ENCODE results near the gene CCDC174.

The CCDC174 gene

DNA sequence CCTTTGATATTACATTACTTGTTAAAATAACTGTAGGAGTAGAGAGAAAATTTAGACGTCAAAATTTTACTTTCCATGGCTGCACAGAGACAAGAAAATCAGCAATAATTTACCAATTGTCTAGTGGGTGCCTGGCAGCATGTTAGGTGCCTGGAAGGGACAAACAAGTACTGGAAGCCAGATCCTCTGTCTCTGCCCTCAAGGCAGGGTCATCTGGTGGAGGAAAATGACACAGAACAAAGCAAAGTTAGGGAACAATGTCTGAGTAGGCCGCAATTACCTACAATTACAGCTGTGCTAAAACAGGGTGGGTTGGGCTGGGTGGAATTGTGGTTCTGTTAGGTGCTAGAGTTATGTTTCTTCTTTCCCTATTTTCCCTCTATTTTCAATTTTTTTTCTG, 7.4 kb downstream of the CCDC174 start:
- DNase-seq: no peak

- DNase-seq: no peak
Observed at GRCh38 chr3:14660942-14661341, 9.4 kb downstream of the CCDC174 start.

DNA sequence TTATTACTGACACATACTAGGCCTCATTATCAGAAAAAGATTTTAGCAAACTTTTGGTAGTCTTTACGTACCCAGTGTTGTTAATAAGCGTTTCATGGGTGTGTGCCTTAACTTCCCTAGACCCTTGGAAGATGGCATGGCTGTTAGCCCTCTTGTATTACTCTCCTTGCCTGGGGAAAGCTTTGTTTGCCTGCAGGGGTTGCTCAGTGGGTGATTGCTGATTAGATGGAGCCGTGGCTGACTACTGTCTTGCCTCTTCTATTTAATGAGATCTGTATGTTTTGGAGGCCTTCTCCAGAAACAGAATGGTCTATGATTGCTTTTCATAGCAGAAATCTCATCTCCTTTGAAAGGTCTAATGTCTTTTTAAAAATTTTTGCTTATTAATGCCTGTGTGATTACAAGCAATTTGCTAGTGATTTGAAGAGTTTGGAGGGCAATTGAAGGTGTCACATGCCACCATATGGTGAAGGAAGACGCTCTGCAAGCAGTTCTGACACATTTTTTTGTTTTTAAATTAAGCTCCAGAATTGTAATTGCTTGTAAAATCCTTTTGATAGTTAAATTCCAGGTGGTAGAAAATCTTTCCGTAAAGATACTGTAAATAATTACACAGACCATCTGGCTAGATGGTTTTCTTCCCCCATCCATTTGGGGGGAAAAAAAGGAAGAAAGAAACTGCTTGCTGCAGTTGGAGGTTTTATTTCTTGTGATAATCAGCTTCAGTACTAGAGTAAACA, 12.0 kb downstream of the CCDC174 start:
- no peak for DNase-seq

DNA sequence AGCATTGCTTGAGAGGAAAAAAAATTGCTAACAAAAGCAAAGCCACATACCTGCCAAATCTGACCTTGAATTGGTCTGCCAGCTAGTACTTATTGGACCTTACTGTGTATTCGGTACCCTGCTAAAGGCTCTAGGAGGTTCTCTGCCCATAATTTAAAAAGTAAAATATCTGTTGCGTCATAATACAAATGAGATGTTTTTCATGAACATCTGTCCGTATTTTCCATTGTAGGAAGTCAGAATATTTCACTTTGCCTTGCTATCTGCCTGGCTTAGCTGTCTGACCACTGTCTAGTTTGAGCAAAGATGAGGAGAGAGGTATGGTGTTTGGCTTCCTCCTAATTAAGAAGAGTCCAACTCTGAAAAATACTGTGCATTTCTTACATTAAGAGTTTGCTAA, 12.6 kb downstream of the CCDC174 start:
- DNase-seq: no peak

- no peak for DNase-seq
Observed at GRCh38 chr3:14672588-14672987, 21.0 kb downstream of the CCDC174 start.

DNA sequence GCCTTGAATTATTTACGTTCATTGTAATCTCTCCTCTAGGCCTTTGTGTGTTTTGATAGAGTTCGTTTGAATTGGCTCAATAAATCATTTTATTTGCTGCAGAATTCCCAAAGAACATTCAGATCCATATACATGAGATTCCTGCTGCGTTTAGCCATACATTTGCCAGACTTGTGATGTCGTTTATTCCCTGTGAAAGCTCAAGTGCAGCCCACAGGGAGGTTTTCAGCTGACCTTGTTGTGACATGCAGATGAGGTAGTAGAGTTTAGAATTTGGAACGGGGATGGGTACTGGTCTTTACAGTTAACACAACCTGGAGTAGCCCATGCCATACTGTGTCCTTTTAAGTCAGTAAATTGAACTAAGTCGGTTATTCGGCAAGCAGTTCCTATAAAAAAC, 23.3 kb downstream of the CCDC174 start, which contains the start of gene C3orf20:
TSS of gene C3orf20 (plus strand) at position 301 of the 400 bp plus-strand sequence. CDS start 7,573 bp downstream, outside the sequence.
- no peak for DNase-seq

DNA sequence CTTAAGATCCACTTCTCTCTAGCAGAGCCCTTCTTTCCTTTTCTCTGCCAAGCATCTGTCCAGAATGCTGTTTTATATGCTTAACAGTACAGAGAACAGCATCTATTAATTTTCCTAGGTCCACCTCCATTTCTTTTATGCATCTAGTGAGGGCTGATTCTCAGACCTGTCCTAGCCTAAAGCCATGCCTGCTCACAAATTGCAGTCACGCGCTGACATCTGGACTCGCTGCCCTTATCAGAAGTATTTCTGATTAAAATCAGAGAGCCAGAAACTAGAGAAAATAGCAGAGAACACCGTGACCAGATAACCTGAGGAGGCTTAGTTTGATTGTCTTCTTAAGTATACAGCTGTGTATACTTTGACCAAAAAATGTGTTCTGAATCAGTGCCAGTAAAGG, 25.3 kb downstream of the CCDC174 start:
- DNase-seq: no peak

DNA sequence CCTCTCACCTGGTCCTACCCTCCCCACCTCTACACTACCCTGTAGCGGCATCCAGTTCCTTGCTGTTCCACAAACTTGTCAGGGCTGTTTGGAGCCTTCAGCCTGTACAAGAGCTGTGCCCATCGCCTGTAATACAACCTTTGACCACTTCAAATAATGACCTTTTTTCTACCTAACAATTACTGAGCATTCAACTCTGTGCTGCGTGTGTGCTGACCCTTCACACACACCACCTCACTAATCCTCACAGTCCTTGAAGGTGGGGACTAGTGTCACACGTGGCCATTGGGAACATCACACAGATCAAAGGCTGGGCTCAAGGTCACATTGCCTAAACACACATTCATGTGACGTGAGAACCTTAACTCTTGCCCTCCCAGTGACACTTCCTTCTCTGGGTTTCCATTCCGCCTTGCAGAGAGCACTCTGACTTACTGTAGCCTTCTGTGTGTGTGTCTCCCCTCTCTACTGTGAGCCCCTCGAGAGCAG, 26.5 kb downstream of the CCDC174 start:
- DNase-seq: no peak

- DNase-seq: no peak
Observed at GRCh38 chr3:14680115-14680514, 28.6 kb downstream of the CCDC174 start.

DNA sequence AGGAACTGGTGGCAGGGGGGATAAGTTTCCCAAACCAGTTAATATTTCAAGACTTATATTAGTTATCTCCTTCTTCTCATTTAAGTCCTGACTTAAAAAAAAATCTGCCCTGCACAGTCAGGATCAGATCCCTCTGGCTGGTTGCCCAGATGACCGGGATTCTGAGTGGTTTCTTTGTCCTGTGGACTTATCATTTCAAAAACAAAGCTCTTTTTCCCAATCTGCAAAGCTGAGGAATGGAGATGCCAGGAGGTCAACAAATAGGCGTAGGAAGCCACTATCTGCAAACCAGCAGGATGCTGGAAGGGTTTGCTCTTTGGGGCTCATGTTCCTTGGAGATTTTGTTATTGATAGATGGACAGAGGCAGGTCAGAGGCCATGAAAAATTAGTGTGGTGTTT, 29.2 kb downstream of the CCDC174 start:
- no peak for DNase-seq

DNA sequence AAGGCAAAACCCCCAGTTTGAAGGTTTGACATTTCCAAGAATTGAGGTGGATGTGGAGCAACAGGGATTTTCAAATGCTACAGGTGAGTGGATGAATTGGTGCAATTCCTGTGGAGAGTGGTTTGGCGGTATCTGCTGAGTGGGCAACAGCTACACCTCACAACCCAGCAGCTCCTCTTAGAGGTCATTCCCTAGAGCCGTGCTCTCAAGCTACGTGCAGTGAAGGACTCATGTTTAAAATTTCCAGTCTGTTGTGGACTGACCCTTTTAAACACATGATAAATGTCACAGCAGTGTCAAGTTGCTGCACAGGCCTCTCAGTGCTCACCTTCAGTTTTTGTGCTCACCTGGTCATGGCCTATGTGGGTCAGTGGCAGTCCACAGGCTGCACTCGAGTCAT, 32.9 kb downstream of the CCDC174 start:
- no peak for DNase-seq

- no peak for DNase-seq
Observed at GRCh38 chr3:14685179-14685578, 33.6 kb downstream of the CCDC174 start.

- DNase-seq: no peak
Observed at GRCh38 chr3:14687360-14687759, 35.8 kb downstream of the CCDC174 start.

GRCh38 chr3:14688525-14688924, 37.0 kb downstream of the CCDC174 start:
- DNase-seq: no peak

- DNase-seq: no peak
Observed at GRCh38 chr3:14689247-14689980, 37.9 kb downstream of the CCDC174 start.

GRCh38 chr3:14691239-14691638, 39.7 kb downstream of the CCDC174 start:
- no peak for DNase-seq

DNA sequence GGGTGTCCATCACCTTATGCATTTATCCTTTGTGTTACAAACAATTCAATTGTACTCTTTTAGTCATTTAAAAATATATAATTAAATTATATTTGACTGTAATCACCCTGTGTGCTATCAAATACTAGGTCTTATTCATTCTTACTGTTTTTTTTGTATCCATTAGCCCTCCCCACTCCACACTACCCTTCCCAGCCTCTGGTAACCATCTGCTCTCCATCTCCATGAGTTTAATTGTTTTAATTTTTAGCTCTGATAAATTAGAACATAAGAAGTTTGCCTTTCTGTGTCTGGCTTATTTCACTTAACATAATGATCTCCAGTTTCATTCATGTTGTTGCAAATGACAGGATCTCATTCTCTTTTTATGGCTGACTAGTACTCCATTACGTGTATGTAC, 40.2 kb downstream of the CCDC174 start:
- no peak for DNase-seq

DNA sequence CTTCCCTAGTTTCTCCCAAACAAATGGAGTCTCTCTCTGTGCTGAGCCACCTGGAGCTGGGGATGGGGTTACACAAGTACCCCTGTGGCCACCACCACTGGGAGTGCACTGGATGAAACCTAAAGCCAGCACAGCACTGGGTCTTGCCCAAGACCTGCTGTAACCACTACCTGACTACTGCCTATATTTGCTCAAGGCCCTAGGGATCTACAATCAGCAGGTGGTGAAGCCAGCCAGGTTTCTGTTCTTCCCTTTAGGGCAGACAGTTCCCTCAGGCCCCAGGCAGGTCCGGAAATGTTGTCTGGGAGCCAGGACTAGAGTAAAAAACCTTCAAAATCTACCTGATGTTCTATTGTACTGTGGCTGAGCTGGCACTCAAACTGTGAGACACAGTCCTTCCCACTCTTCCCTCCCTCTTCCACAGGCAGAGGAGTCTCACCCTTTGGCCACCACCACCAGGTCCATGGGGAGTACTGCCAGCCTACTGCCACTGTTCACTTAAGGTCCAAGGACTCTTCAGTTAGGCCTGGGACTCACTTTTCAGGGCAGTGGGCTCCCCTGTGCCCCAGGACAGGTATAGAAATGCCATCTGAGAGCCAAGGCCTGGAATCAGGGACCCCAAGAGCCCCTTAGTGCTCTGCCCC, 47.2 kb downstream of the CCDC174 start:
- DNase-seq: no peak

DNA sequence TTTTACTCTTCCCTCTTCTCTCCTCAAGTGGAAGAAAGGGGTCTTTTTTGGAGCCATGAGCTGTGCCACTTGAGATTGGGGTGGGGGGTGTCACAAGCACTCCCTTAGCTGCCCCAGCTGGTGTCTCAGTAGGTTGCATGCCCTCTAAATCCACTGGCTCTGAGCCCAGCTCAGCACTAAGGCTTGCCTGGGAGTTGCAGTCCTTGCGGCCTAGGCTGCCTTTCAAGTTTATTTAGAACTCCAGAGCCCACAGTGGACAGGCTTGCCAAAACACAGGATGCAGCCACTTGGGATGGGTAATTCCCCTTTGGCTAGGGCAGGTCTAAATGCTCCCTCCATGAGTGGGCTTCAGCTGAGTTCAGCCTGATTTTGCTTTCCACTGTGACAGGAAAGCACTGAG, 48.1 kb downstream of the CCDC174 start:
- no peak for DNase-seq

DNA sequence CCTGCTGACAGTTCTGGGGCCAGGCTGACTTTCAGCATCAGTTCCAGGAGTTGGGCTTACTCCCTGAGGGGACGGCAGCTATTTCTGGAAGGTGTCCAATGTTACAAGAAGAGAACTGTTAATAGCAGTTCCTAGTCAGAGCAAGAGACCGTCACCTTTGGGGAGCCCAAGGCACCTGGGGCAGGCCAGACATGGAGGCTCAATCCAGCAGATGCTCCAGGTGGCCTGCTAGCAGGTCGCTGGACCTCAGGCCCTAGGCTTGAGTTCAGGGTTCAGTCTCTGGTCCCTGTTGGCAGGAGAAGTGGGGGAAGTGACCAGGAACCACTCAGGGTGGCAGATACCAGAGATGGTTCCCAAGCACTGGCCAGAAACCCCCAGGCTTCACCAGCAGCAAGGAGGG, 49.3 kb downstream of the CCDC174 start:
- no peak for DNase-seq

GRCh38 chr3:14701676-14702075, 50.1 kb downstream of the CCDC174 start:
- DNase-seq: no peak

DNA sequence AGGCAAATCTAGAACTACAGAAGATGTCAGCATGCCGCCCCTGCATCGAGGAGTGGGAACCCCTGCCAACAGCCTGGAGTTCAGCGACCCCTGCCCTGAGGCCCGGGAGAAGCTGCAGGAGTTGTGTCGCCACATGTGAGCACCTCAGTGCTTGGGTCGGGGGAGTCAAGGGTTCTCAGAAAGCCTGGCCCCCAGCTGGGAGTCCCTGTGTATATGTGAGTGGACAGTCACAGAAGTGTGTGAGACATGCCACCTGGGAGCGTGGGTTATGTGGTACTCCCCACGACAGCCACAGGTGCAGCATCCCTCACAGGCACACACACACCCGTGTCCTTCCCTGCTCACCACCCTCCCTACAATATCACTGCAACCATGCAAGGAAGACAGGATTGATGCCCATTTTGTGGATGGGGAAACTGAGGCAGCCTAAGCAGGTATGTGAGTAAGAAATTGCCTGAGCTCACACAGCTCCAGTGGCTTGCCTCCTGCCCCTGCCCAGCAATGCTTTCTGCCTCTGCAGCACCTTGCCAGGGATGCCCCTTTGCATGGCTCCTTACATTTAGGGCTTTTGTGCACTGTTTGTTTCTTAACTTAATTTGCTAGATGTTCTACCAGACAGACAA, 51.7 kb downstream of the CCDC174 start:
- DNase-seq: no peak

DNA sequence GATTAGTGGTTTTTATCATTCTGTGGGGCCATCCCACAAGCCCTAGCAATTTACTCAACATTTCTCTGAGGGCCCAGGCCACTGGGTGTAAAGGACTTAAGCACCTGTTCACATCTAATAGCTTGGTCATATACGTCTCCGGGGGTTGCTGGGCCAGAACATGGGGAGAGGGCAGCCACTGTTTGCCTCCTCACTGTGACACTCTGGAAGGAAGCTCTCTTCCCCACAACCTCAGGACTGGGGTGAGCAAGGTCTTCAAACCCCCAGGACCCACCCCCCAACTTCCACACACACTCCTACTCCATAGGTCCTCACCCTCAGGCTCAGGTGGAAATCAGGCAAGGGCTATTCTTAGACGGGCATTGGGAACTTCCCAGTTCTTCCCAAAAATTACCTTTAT, 52.2 kb downstream of the CCDC174 start:
- DNase-seq: no peak
